ENCODE data around the gene CDK15. TPM values are rescaled to one million over a fixed set of nuclear protein-coding genes. Genes with fewer than 3 reads are reported as not detected.

The CDK15 gene
- total RNA-seq, 1 experiment from 2014 or later: not detected

DNA sequence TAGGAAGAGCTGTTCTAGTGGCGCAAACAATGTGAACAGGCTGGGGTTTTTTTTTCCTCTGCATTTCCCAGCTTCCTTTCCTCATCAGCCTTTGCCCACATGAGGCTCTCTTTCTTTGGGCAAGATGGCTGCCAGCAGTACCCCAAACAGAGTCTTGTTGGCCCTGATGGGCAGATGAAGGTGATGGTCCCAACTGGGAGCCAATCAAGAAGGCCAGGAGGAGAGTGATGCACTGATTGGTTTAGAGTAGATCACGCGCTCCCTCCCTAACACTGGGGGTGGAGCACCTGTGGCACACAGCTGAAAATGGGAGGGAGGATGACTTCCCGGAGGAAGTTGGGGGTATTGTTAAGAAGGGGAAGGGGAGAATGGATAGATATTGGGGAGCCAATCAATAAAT is 131.0 kb downstream of the CDK15 start (continued):
- TF ChIP-seq, protein P1, sequence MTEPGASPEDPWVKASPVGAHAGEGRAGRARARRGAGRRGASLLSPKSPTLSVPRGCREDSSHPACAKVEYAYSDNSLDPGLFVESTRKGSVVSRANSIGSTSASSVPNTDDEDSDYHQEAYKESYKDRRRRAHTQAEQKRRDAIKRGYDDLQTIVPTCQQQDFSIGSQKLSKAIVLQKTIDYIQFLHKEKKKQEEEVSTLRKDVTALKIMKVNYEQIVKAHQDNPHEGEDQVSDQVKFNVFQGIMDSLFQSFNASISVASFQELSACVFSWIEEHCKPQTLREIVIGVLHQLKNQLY (CRISPR knock-in tag; IDR thresholded peaks at IDR 0.05): no peak
- no peak for TF ChIP-seq FOXK1 (CRISPR knock-in tag; IDR thresholded peaks at IDR 0.05)
- no peak for TF ChIP-seq RELA (CRISPR knock-in tag; IDR thresholded peaks at IDR 0.05; ENCODE audit: borderline replicate concordance)

- Mint-ChIP-seq H3K27ac (no peak overlapping the region), H3K4me3 (no peak overlapping the region), H3K36me3 (peaks cover 24% of the 10 kb centered on the region), H3K27me3 (ENCODE audit: low read depth) (peaks cover 3% of the 10 kb centered on the region; the same call in 1 of the 2 replicates), H3K4me1 (peaks cover 35% of the 10 kb centered on the region), H3K9me3 (peaks cover 30% of the 10 kb centered on the region)
- DNase-seq (ENCODE audit: low spot score) (no peak), ATAC-seq (no peak)
- ChIA-PET CTCF (no interaction called here), POLR2A (no interaction called here)
- TF ChIP-seq, protein P2, sequence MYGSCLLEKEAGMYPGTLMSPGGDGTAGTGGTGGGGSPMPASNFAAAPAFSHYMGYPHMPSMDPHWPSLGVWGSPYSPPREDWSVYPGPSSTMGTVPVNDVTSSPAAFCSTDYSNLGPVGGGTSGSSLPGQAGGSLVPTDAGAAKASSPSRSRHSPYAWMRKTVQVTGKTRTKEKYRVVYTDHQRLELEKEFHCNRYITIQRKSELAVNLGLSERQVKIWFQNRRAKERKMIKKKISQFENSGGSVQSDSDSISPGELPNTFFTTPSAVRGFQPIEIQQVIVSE (CRISPR knock-in tag; IDR thresholded peaks at IDR 0.05; ENCODE audit: borderline replicate concordance): no peak
- TF ChIP-seq, protein P3, sequence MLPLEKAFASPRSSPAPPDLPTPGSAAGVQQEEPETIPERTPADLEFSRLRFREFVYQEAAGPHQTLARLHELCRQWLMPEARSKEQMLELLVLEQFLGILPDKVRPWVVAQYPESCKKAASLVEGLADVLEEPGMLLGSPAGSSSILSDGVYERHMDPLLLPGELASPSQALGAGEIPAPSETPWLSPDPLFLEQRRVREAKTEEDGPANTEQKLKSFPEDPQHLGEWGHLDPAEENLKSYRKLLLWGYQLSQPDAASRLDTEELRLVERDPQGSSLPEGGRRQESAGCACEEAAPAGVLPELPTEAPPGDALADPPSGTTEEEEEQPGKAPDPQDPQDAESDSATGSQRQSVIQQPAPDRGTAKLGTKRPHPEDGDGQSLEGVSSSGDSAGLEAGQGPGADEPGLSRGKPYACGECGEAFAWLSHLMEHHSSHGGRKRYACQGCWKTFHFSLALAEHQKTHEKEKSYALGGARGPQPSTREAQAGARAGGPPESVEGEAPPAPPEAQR (CRISPR knock-in tag; IDR thresholded peaks at IDR 0.05): no peak
- TF ChIP-seq ZNF121 (CRISPR knock-in tag; IDR thresholded peaks at IDR 0.05) (no peak), ARID4B (CRISPR knock-in tag; IDR thresholded peaks at IDR 0.05; ENCODE audit: borderline replicate concordance) (no peak), TCF7 (CRISPR knock-in tag; IDR thresholded peaks at IDR 0.05; ENCODE audit: low read depth) (no peak), ATF6 (CRISPR knock-in tag; IDR thresholded peaks at IDR 0.05) (no peak), EMX1 (CRISPR knock-in tag; IDR thresholded peaks at IDR 0.05) (no peak), E2F5 (CRISPR knock-in tag; IDR thresholded peaks at IDR 0.05) (no peak), OVOL2 (CRISPR knock-in tag; IDR thresholded peaks at IDR 0.05; ENCODE audit: borderline replicate concordance) (no peak), PRRX2 (CRISPR knock-in tag; IDR thresholded peaks at IDR 0.05) (no peak), HMGA2 (CRISPR knock-in tag; IDR thresholded peaks at IDR 0.05) (no peak)
- TF ChIP-seq, protein P4, sequence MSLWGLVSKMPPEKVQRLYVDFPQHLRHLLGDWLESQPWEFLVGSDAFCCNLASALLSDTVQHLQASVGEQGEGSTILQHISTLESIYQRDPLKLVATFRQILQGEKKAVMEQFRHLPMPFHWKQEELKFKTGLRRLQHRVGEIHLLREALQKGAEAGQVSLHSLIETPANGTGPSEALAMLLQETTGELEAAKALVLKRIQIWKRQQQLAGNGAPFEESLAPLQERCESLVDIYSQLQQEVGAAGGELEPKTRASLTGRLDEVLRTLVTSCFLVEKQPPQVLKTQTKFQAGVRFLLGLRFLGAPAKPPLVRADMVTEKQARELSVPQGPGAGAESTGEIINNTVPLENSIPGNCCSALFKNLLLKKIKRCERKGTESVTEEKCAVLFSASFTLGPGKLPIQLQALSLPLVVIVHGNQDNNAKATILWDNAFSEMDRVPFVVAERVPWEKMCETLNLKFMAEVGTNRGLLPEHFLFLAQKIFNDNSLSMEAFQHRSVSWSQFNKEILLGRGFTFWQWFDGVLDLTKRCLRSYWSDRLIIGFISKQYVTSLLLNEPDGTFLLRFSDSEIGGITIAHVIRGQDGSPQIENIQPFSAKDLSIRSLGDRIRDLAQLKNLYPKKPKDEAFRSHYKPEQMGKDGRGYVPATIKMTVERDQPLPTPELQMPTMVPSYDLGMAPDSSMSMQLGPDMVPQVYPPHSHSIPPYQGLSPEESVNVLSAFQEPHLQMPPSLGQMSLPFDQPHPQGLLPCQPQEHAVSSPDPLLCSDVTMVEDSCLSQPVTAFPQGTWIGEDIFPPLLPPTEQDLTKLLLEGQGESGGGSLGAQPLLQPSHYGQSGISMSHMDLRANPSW (CRISPR knock-in tag; conservative IDR thresholded peaks at IDR 0.05; ENCODE audit: low read depth): no peak
- TF ChIP-seq, protein P5, sequence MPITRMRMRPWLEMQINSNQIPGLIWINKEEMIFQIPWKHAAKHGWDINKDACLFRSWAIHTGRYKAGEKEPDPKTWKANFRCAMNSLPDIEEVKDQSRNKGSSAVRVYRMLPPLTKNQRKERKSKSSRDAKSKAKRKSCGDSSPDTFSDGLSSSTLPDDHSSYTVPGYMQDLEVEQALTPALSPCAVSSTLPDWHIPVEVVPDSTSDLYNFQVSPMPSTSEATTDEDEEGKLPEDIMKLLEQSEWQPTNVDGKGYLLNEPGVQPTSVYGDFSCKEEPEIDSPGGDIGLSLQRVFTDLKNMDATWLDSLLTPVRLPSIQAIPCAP (CRISPR knock-in tag; IDR thresholded peaks at IDR 0.05): no peak
- TF ChIP-seq, protein P6, sequence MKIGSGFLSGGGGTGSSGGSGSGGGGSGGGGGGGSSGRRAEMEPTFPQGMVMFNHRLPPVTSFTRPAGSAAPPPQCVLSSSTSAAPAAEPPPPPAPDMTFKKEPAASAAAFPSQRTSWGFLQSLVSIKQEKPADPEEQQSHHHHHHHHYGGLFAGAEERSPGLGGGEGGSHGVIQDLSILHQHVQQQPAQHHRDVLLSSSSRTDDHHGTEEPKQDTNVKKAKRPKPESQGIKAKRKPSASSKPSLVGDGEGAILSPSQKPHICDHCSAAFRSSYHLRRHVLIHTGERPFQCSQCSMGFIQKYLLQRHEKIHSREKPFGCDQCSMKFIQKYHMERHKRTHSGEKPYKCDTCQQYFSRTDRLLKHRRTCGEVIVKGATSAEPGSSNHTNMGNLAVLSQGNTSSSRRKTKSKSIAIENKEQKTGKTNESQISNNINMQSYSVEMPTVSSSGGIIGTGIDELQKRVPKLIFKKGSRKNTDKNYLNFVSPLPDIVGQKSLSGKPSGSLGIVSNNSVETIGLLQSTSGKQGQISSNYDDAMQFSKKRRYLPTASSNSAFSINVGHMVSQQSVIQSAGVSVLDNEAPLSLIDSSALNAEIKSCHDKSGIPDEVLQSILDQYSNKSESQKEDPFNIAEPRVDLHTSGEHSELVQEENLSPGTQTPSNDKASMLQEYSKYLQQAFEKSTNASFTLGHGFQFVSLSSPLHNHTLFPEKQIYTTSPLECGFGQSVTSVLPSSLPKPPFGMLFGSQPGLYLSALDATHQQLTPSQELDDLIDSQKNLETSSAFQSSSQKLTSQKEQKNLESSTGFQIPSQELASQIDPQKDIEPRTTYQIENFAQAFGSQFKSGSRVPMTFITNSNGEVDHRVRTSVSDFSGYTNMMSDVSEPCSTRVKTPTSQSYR (CRISPR knock-in tag; IDR thresholded peaks at IDR 0.05): no peak
Measured at GRCh38 chr2:201938156-201938775, 131.9 kb downstream of the CDK15 start.

Measured in WTC11 (cell line).